Activated CD4-positive, alpha-beta memory T cell treated with anti-CD3 and anti-CD28 coated beads for 36 hours (primary cell): Measurements from ENCODE around the gene CTDSPL. TPM values are rescaled to one million over a fixed set of nuclear protein-coding genes. Genes with fewer than 3 reads are reported as not detected.

Experiments
- CTCF ChIA-PET: fragments of 350-600 bp; sonication (Branson Sonifier 250); formaldehyde crosslinking; loops from one replicate; lab custom pipeline; 2021; ENCODE audit warnings: antibody characterized with exemption, inconsistent platforms; lab: Charles Lee
- POLR2A ChIA-PET: fragments of 350-600 bp; sonication (Branson Sonifier 250); formaldehyde crosslinking; loops from one replicate; lab custom pipeline; 2021; ENCODE audit warnings: antibody characterized with exemption; lab: Charles Lee
- DNase-seq: peaks from one replicate; pipeline ENCODE4 v3.0.0-alpha.2; 2020
- H3K27ac Mint-ChIP-seq: one replicate; pipeline ENCODE4 v1.8.0; 2021; ENCODE audit warnings: mixed read lengths
- H3K27me3 Mint-ChIP-seq: one replicate; pipeline ENCODE4 v1.8.0; 2021; ENCODE audit warnings: mixed read lengths
- H3K36me3 Mint-ChIP-seq: one replicate; pipeline ENCODE4 v1.8.0; 2021; ENCODE audit warnings: mixed read lengths
- H3K4me1 Mint-ChIP-seq: one replicate; pipeline ENCODE4 v1.8.0; 2021; ENCODE audit warnings: low read depth, mixed read lengths
- H3K4me3 Mint-ChIP-seq: one replicate; pipeline ENCODE4 v1.8.0; 2021; ENCODE audit warnings: mild to moderate bottlenecking, mixed read lengths
- H3K9me3 Mint-ChIP-seq: one replicate; pipeline ENCODE4 v1.8.0; 2021; ENCODE audit warnings: mixed read lengths
- intact Hi-C: fragments of 100-400 bp; cut with micrococcal nuclease; formaldehyde crosslinking; loops from one replicate; pipeline ENCODE4 v1.15.1; 2023
- total RNA-seq, 2 experiments: library from RNA; stranded (reverse); gene quantifications; one replicate each; pipeline ENCODE4 v1.2.3, GENCODE V29; 2021

Gene CTDSPL
- total RNA-seq, 2 experiments from 2014 or later: 3.7 to 5.1 TPM

DNA sequence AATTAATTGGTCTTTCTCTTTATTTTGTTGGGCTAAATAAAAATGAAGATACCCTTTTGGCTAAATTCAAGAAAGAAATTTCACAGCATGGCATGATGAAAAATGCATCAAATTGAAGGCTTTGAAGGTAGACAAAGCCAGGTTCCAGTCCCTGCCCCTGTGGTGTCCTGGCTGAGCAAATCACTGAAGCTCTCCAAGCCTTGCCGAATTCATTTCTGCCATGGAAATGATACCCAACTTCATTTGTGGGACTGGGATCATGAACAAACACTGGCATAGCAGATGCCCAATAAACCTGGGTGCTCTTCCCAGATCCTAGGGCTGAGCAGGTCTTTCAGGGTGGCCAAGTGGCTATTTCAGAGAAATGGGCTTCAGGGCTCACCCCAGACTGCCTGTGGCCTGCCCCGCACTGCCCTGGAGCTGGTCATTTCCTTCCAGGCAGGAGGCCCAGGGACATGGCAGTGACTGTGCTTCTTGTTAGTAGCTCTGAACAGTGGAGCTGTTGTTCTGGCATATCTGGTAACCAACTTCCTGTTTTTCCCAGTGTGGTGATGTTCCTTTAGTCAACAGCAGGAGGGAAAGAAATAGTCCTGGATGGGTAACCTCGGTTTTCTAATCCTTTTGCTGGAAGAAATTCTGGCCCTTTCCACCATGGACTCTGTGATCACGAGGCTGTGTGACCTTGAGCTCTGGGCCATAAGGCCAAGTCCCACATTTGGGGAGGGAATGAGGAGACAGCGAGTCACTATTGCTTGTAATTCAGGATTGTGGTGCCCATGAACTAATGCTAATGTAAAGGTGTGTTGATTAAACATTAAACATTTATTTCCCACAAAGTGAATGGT, 47.6 kb downstream of the CTDSPL start:
- no peaks in the 10 kb centered on the region for H3K9me3 Mint-ChIP-seq

DNA sequence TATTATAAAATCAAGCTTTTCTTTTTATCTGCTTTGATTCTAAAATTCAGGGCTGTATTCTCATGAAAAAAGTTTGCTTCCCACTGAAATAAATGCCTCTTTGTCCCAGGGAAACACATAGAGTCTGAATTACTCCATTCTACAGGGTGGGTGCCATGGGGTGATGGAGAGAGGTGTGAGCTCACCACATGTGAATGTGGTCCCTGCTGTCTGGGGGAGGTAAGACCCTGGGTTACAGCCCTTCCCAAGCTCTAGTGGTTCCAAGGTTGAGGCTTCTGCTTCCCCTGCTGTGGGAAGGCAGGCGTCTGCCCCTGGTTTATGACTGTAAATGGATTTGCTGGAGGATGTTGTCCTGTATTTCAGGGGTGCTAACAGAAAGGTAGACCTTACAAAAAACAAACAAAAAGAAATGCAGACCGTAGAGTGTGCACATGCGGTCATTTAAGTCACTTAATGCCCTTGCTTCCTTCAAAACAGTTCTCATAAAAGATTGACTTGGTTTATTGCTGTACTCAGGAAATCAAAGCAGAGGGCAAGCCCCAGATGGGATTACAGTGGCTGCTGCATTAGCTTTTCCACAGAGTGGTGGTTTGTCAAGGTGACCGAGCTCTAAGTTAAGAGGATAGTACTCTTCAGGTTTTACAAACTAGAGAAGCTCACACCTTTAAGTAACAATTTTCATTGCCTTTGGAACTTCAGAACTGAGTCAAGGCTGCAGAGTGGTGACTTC, 49.2 kb downstream of the CTDSPL start:
- H3K27ac Mint-ChIP-seq: no peak overlapping the region
- H3K4me1 Mint-ChIP-seq: peaks cover 21% of the 10 kb centered on the region
- DNase-seq: no peak
- H3K27me3 Mint-ChIP-seq: no peaks in the 10 kb centered on the region
- ChIA-PET POLR2A (no interaction called here), CTCF (interaction anchor here (2.6 kb wide), 1 partner anchor 56 kb away, joined by 11 read pairs; no protein-coding TSS in a partner anchor)
- intact Hi-C loops: no loop called here
- peaks cover 3% of the 10 kb centered on the region for H3K9me3 Mint-ChIP-seq
- H3K4me3 Mint-ChIP-seq: no peak overlapping the region
- peaks cover 2% of the 10 kb centered on the region for H3K36me3 Mint-ChIP-seq

More for the DNA sequence above, 47.6 kb downstream of the CTDSPL start:
- CTCF ChIA-PET: interaction anchor here (2.6 kb wide), 1 partner anchor 54 kb away, joined by 11 read pairs; no protein-coding TSS in a partner anchor
- Mint-ChIP-seq H3K27ac (no peak overlapping the region), H3K4me1 (peaks cover 21% of the 10 kb centered on the region), H3K4me3 (no peak overlapping the region), H3K36me3 (no peaks in the 10 kb centered on the region), H3K27me3 (no peaks in the 10 kb centered on the region)
- intact Hi-C loops: no loop called here
- no peak for DNase-seq
- POLR2A ChIA-PET: no interaction called here

DNA sequence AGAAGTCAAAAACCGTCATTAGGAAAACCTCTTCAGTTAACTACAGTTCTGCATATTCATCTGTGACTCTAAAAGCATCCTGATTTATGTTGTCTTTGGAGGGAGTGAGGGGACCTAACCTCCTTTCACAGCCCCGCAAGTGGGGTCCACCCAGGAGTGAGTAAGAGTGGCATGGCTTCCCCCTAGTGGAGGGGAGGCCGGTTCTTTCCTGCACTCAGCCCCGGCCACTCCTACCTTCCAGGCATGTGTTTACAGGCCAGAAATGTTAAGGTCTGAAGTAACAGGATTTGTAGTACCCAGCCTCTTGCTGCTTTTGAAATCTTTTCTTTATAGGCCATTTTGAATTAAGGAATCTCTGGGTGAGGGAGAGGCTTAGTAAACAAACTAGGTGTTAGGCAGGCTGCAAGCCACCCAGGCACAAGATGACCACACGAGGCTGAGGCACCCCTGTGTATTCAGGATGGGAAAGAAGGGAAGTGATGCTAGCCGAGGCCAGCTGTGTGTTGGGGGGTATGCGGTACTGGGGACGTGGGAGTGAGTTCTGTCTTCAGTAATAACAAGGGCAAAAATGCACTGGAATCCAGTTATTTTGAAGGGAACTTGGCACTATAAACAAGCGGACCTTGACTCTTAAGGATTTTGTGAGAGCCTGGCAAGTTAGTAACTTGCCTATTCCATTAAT, 50.5 kb downstream of the CTDSPL start:
- Mint-ChIP-seq H3K36me3 (peaks cover 2% of the 10 kb centered on the region), H3K9me3 (peaks cover 3% of the 10 kb centered on the region), H3K27ac (no peak overlapping the region), H3K27me3 (no peaks in the 10 kb centered on the region), H3K4me3 (no peak overlapping the region), H3K4me1 (peaks cover 10% of the 10 kb centered on the region)
- intact Hi-C loops: no loop called here
- POLR2A ChIA-PET: no interaction called here
- DNase-seq: no peak
- CTCF ChIA-PET: no interaction called here

DNA sequence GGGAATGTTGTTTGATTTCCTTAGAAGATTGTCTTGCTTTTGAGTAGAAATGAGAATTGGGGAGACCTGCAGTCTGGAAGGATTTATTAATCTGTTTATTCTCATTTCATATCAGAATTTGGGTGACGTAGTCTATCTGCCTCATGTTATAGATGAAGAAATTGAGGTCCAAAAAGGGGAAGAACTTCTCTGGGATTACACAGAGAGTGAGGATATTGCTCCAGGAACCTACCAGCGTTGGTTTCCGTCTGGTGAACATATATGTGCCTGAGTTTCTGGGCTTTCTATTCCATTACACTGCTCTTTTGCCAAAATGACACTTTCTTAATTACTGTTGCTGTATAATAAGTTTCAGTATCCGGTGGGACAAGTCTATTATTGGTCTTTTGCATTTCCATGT, 51.8 kb downstream of the CTDSPL start:
- intact Hi-C loops: no loop called here
- H3K36me3 Mint-ChIP-seq: peaks cover 2% of the 10 kb centered on the region
- no peak for DNase-seq
- no peaks in the 10 kb centered on the region for H3K27me3 Mint-ChIP-seq
- ChIA-PET POLR2A (no interaction called here), CTCF (no interaction called here)
- H3K4me3 Mint-ChIP-seq: no peak overlapping the region
- H3K9me3 Mint-ChIP-seq: peaks cover 3% of the 10 kb centered on the region
- H3K4me1 Mint-ChIP-seq: no peaks in the 10 kb centered on the region
- H3K27ac Mint-ChIP-seq: no peak overlapping the region

DNA sequence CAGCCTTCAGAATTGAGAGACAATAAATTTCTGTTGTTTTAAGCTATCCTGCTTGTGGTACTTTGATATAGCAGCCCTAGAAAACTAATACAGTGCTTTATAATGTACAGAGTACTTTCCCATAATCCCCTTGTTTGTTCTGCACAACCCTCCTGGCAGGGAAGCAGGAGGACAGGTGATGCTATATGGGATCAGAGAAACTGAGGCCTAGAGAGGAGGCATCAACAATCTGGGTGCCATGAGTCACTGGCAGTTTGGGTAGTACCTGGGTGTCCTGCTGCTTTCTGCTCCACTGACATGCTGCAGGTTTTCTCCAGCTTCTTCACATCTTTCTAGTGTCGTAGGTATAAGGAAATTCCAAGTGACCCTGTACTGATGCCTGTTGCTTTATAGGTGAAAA, 55.0 kb downstream of the CTDSPL start:
- intact Hi-C loops: no loop called here
- no peak for DNase-seq
- no peak overlapping the region for H3K27ac Mint-ChIP-seq
- H3K9me3 Mint-ChIP-seq: peaks cover 3% of the 10 kb centered on the region
- no peak overlapping the region for H3K4me3 Mint-ChIP-seq
- POLR2A ChIA-PET: no interaction called here
- H3K4me1 Mint-ChIP-seq: no peaks in the 10 kb centered on the region
- no peaks in the 10 kb centered on the region for H3K27me3 Mint-ChIP-seq
- CTCF ChIA-PET: interaction anchor here (1.6 kb wide), 1 partner anchor 63 kb away, joined by 4 read pairs; no protein-coding TSS in a partner anchor
- peaks cover 2% of the 10 kb centered on the region for H3K36me3 Mint-ChIP-seq

DNA sequence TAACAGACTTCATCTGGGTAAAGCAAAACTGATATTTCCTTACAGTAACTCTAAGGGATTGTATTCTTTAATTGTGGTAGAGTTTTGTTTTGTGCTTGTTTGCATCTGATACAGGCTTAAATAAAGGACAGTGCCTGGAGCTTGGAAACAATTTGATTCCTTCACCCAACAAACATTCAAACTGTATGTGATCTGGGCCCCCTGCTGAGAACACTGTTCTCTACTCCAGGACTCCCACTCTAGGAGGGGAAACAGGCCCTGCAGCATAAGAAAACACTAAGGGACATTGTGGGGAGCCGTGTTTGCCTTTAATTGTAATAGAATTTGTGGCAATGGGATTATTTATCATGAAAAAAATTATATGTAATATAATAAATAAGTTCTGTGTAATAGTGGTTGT, 56.9 kb downstream of the CTDSPL start:
- H3K9me3 Mint-ChIP-seq: peaks cover 3% of the 10 kb centered on the region
- DNase-seq: no peak
- no peaks in the 10 kb centered on the region for H3K27me3 Mint-ChIP-seq
- POLR2A ChIA-PET: no interaction called here
- peaks cover 2% of the 10 kb centered on the region for H3K36me3 Mint-ChIP-seq
- CTCF ChIA-PET: no interaction called here
- H3K4me1 Mint-ChIP-seq: no peaks in the 10 kb centered on the region
- intact Hi-C loops: no loop called here
- H3K27ac Mint-ChIP-seq: no peak overlapping the region
- no peak overlapping the region for H3K4me3 Mint-ChIP-seq

DNA sequence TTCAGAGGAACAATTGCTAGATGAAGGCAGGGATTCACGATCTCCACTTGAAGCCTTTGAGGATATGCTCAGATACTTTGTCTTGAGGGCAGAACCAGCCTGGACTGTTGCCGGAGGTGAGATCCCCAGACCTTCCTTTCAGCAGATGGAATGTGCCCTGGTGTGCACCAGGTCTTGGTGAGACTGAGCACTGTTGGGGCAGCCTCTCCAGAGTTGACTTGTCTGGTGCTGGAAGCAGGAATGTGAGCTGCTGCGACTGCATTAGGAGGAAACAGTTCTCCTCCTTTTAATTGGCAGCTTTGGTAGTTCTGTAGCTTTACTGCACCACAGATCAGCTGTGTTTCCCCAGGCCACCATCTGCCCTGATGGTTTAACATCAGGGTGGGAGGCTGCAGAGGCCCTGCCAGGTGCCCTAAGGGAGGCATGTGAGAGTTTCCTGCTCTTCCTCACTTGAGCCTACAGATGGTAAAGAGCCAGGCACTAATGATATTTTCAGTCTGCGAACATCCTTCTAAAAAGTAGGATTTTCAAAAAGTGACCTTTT, 58.5 kb downstream of the CTDSPL start:
- ChIA-PET POLR2A (no interaction called here), CTCF (no interaction called here)
- Mint-ChIP-seq H3K4me1 (no peaks in the 10 kb centered on the region), H3K9me3 (no peaks in the 10 kb centered on the region), H3K4me3 (no peak overlapping the region), H3K36me3 (no peaks in the 10 kb centered on the region), H3K27me3 (no peaks in the 10 kb centered on the region), H3K27ac (no peak overlapping the region)
- intact Hi-C loops: no loop called here
- no peak for DNase-seq

DNA sequence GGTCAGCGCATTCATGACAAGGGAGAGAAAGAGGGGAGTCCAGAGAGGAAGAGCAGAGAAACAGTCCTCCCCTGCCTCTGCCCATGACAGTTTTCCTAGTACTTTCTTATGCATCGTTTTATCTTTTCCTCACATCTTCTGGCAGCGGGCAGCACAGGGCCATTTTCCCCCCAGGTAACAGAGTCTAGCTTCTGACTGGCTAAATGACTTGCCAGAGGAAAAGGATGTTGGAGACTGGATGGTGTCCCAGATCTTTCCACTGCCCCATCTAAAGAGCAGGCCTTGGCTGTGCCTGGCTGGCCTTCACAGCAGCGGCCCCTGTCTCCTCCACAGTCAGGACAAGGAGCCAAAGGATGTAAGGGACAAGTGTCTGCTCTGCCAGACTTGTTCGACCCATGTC, 59.3 kb downstream of the CTDSPL start:
- intact Hi-C loops: no loop called here
- no peaks in the 10 kb centered on the region for H3K27me3 Mint-ChIP-seq
- DNase-seq: no peak
- CTCF ChIA-PET: no interaction called here
- H3K27ac Mint-ChIP-seq: no peak overlapping the region
- H3K4me1 Mint-ChIP-seq: no peaks in the 10 kb centered on the region
- H3K9me3 Mint-ChIP-seq: no peaks in the 10 kb centered on the region
- POLR2A ChIA-PET: no interaction called here
- H3K36me3 Mint-ChIP-seq: no peaks in the 10 kb centered on the region
- no peak overlapping the region for H3K4me3 Mint-ChIP-seq

DNA sequence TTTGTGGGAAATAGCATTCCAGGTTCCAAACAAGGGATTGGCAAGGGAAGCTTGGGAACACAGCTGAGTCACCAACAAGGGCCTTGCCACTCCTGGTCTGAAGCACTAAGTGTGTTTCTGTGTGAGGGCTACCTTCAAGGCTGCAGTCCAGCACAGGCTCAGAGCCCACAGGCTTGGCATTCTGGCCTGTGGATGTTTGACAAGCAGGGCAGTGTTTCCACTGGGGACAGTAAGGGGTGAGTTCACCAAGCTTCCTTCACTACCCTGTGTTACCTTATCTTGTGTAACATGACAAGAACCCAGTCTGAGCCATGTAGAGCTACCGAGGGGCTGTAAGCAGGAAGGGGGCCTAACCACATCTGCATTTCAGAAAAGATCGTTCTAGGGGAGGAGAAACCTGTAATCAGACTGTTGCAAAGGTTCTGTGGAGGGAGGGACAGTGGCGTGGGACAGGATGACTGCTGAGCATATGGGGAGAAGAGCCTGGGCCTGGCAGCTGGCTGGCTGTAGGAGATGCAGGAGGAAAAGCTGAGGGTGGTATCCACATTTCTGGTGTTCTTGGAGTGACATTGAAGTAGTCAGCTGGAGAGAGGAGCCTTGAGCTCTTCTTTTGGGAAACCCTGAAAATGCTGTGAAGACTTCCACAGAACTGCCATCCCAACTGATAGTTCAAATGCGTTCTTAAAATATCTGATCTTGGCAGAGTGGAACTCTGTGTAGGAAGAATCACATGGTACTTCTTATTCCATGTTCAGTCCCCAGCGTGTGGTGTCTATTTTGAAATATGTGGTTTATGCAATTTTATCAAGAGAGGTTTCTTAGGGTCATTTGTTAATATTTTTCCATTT, 61.3 kb downstream of the CTDSPL start:
- intact Hi-C loops: no loop called here
- no peaks in the 10 kb centered on the region for H3K9me3 Mint-ChIP-seq
- DNase-seq: no peak
- H3K27me3 Mint-ChIP-seq: no peaks in the 10 kb centered on the region
- no peaks in the 10 kb centered on the region for H3K4me1 Mint-ChIP-seq
- no peak overlapping the region for H3K27ac Mint-ChIP-seq
- H3K36me3 Mint-ChIP-seq: no peaks in the 10 kb centered on the region
- H3K4me3 Mint-ChIP-seq: no peak overlapping the region
- CTCF ChIA-PET: interaction anchor here (1.2 kb wide), 1 partner anchor 17 kb away, joined by 3 read pairs; no protein-coding TSS in a partner anchor
- POLR2A ChIA-PET: no interaction called here

DNA sequence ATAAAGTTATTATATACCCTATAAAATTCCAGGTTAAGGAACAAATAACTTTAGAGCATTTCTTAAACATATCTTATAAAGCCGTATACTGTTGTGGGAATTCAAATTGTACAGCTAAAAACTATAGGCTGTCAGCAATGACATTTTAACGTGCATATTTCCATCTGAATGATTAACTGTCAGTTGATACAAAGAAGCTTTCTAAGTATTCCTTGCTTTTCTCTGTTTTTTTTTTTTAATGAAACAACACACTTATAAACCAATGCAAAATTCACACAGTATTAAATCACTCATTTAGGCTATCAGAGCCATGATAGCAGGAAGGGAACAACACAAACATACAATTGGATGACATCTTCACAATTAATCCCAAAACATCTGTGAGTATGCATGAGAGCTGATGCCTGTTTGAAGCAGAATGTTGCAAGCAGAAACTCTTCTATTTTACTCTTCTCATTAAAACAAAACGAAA, 61.9 kb downstream of the CTDSPL start:
- ChIA-PET POLR2A (no interaction called here), CTCF (no interaction called here)
- Mint-ChIP-seq H3K36me3 (no peaks in the 10 kb centered on the region), H3K4me3 (no peak overlapping the region), H3K9me3 (no peaks in the 10 kb centered on the region), H3K27ac (no peak overlapping the region), H3K27me3 (no peaks in the 10 kb centered on the region), H3K4me1 (no peaks in the 10 kb centered on the region)
- DNase-seq: no peak
- intact Hi-C loops: no loop called here

DNA sequence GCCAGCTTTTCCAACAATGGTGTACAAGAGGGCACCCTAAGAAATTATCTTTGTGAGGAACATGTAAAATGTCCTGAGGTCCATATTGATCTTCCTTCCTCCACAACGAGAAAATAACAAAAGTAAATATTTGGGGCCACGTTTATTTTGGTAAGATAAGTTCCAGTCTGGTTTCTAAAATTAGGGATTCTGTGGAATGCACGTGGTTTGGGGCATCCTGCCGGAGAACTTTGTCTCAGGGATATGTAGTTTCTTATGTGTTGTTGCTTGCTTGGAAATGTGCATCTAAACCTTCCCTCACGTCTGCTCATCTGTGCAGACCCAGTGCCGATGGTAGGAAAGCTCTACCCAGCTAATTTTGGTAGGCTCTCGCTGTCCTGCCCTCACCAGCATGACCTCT, 62.8 kb downstream of the CTDSPL start:
- Mint-ChIP-seq H3K27ac (no peak overlapping the region), H3K4me1 (no peaks in the 10 kb centered on the region), H3K27me3 (no peaks in the 10 kb centered on the region), H3K36me3 (no peaks in the 10 kb centered on the region), H3K4me3 (no peak overlapping the region), H3K9me3 (peaks cover 3% of the 10 kb centered on the region)
- intact Hi-C loops: no loop called here
- ChIA-PET POLR2A (no interaction called here), CTCF (no interaction called here)
- DNase-seq: no peak
